HCT116 (cell line): ENCODE results near the gene XYLT1. TPM values are rescaled to one million over a fixed set of nuclear protein-coding genes. Genes with fewer than 3 reads are reported as not detected.

Experiments used
- ATAC-seq: fragments of 200-7000 bp; cut with Tn5 transposase; 2 replicates; pipeline ENCODE4 v1.9.1; 2020; ENCODE audit warnings: mild to moderate bottlenecking, moderate library complexity
- BruUV-seq: library from RNA; stranded (reverse); fragments of 400-500 nt; replicated peaks from 2 replicates; lab custom pipeline; 2021; lab: Mats Ljungman, UMichigan
- CTCF ChIA-PET: fragments of 300-600 bp; sonication (Branson Sonifier 250); formaldehyde crosslinking; loops from one replicate; lab custom pipeline; 2021; ENCODE audit warnings: antibody characterized with exemption; lab: Charles Lee
- POLR2A ChIA-PET: fragments of 300-600, 350-600 bp; sonication (Branson Sonifier 250); formaldehyde crosslinking; loops from one replicate; lab custom pipeline; 2021; ENCODE audit warnings: antibody characterized with exemption; lab: Charles Lee
- RAD21 ChIA-PET, 2 experiments: fragments of 300-600 bp; sonication (Branson Sonifier 250); formaldehyde crosslinking; loops; one replicate each; lab custom pipeline; 2023; ENCODE audit warnings: low total read pairs in 2 of 2; ENCODE audit not compliant: uncharacterized antibody in 2 of 2, unreplicated experiment in 2 of 2, low non-redundant PET in 1 of 2; lab: Charles Lee
- DNase-seq: peaks from one replicate; pipeline ENCODE4 v3.0.0-alpha.2; 2010; ENCODE audit warnings: low read depth, low spot score
- H2AFZ ChIP-seq: fragments of 200-600 bp; shearing (Covaris generic), sonication (generic); 2 replicates; pipeline ENCODE4 v1.6.1; 2017; ENCODE audit warnings: low read depth, mixed run types, mixed read lengths, antibody characterized with exemption, low read length; ENCODE audit not compliant: poor library complexity, severe bottlenecking
- H3K27ac ChIP-seq: 2 replicates; pipeline ENCODE4 v1.5.1; 2012; ENCODE audit warnings: low read depth, low read length
- H3K27me3 ChIP-seq: fragments of 200-600 bp; sonication (generic); 2 replicates; pipeline ENCODE4 v1.6.1; 2016; ENCODE audit warnings: mixed run types, low read length, mixed read lengths; ENCODE audit not compliant: insufficient read depth
- H3K36me3 ChIP-seq, 2 experiments: fragments of 200-500 bp in 1 of 2; fragments of 200-600 bp in 1 of 2; sonication (Bioruptor generic) in 1 of 2; sonication (generic) in 1 of 2; 2 replicates each; pipeline versions ENCODE4 v1.5.1 to v1.6.1; 2014 to 2016; ENCODE audit warnings: low read length in 2 of 2, inconsistent platforms in 1 of 2, mixed read lengths in 1 of 2, mixed run types in 1 of 2; ENCODE audit not compliant: insufficient read depth in 2 of 2, control insufficient read depth in 1 of 2
- H3K4me1 ChIP-seq, 2 experiments: fragments of 200-600 bp in 1 of 2; sonication (generic) in 1 of 2; 2 replicates each; pipeline versions ENCODE4 v1.5.1 to v1.6.1; 2012 to 2017; ENCODE audit warnings: low read length in 2 of 2, inconsistent platforms in 1 of 2, mild to moderate bottlenecking in 1 of 2, mixed read lengths in 1 of 2, mixed run types in 1 of 2, moderate library complexity in 1 of 2; ENCODE audit not compliant: insufficient read depth in 2 of 2, control insufficient read depth in 1 of 2
- H3K4me2 ChIP-seq: fragments of 200-600 bp; sonication (generic); 2 replicates; pipeline ENCODE4 v1.6.1; 2017; ENCODE audit warnings: mixed run types, low read length, mixed read lengths
- H3K4me3 ChIP-seq, 2 experiments: fragments of 200-600 bp in 1 of 2; sonication (generic) in 1 of 2; replicated peaks in 1 of 2; 2 replicates each; pipeline ENCODE4 v1.5.1; 2011 to 2016; ENCODE audit warnings: low read length in 2 of 2, control low read depth in 1 of 2, low read depth in 1 of 2, mild to moderate bottlenecking in 1 of 2, mixed read lengths in 1 of 2, mixed run types in 1 of 2
- H3K79me2 ChIP-seq: fragments of 200-600 bp; sonication (generic); 2 replicates; pipeline ENCODE4 v1.6.1; 2017; ENCODE audit warnings: mild to moderate bottlenecking, mixed run types, low read length, moderate library complexity, mixed read lengths; ENCODE audit not compliant: insufficient read depth
- H3K9ac ChIP-seq: fragments of 200-600 bp; sonication (generic); 2 replicates; pipeline ENCODE4 v1.6.1; 2016; ENCODE audit warnings: low read length, mixed read lengths
- H3K9me2 ChIP-seq: fragments of 200-600 bp; sonication (generic), shearing (Covaris generic); 2 replicates; pipeline ENCODE4 v1.6.1; 2017; ENCODE audit warnings: mixed run types, mild to moderate bottlenecking, moderate library complexity; ENCODE audit not compliant: insufficient read depth
- H3K9me3 ChIP-seq, 2 experiments: fragments of 200-500 bp in 1 of 2; fragments of 200-600 bp in 1 of 2; sonication (Bioruptor generic) in 1 of 2; sonication (generic) in 1 of 2; 2 replicates each; pipeline ENCODE4 v1.6.1; 2014 to 2017; ENCODE audit warnings: low read length in 2 of 2, mixed read lengths in 2 of 2, inconsistent platforms in 1 of 2, low read depth in 1 of 2, mild to moderate bottlenecking in 1 of 2, mixed run types in 1 of 2, moderate library complexity in 1 of 2; ENCODE audit not compliant: control insufficient read depth in 1 of 2, insufficient read depth in 1 of 2
- H4K20me1 ChIP-seq: fragments of 200-600 bp; sonication (generic), shearing (Covaris generic); 2 replicates; pipeline ENCODE4 v1.6.1; 2017; ENCODE audit warnings: mixed run types, mild to moderate bottlenecking, moderate library complexity; ENCODE audit not compliant: insufficient read depth
- CTCF ChIP-seq, 3 experiments: fragments of 200-600 bp in 1 of 3; sonication (generic) in 1 of 3; IDR thresholded peaks in 2 of 3; conservative IDR thresholded peaks in 1 of 3; 2 replicates each; pipeline ENCODE4 v1.5.1; 2012 to 2017; ENCODE audit warnings: low read depth in 2 of 3, low read length in 2 of 3, antibody characterized with exemption in 1 of 3, borderline replicate concordance in 1 of 3, control low read depth in 1 of 3, mild to moderate bottlenecking in 1 of 3, mixed read lengths in 1 of 3, mixed run types in 1 of 3, moderate library complexity in 1 of 3; ENCODE audit not compliant: insufficient read depth in 1 of 3
- ELF1 ChIP-seq: IDR thresholded peaks from 2 replicates; pipeline ENCODE4 v1.6.1; 2012; ENCODE audit warnings: low read depth, borderline replicate concordance
- EZH2phosphoT487 ChIP-seq: fragments of 200-600 bp; IDR thresholded peaks from 2 replicates; pipeline ENCODE4 v1.6.1; 2018; ENCODE audit warnings: antibody characterized with exemption, borderline replicate concordance
- FOSL1 ChIP-seq: IDR thresholded peaks from 2 replicates; pipeline ENCODE4 v1.6.1; 2012; ENCODE audit warnings: low read depth
- JUND ChIP-seq: IDR thresholded peaks from 2 replicates; pipeline ENCODE4 v1.6.1; 2012
- MAX ChIP-seq: IDR thresholded peaks from 2 replicates; pipeline ENCODE4 v1.6.1; 2012
- POLR2AphosphoS5 ChIP-seq: IDR thresholded peaks from 2 replicates; pipeline ENCODE4 v1.6.1; 2011; ENCODE audit warnings: mild to moderate bottlenecking, low read depth, low read length, moderate library complexity
- RAD21 ChIP-seq: IDR thresholded peaks from 2 replicates; pipeline ENCODE4 v1.6.1; 2012; ENCODE audit warnings: low read depth, mild to moderate bottlenecking
- REST ChIP-seq: IDR thresholded peaks from 2 replicates; pipeline ENCODE4 v1.6.1; 2012; ENCODE audit warnings: low read depth
- SP1 ChIP-seq: IDR thresholded peaks from 2 replicates; pipeline ENCODE4 v1.6.1; 2012; ENCODE audit warnings: low read depth
- SRF ChIP-seq: IDR thresholded peaks from 2 replicates; pipeline ENCODE4 v1.6.1; 2012; ENCODE audit warnings: low read depth
- YY1 ChIP-seq: IDR thresholded peaks from 2 replicates; pipeline ENCODE4 v1.6.1; 2011; ENCODE audit warnings: low read length, low read depth, moderate library complexity, mild to moderate bottlenecking; ENCODE audit not compliant: insufficient replicate concordance; ENCODE audit errors: extremely low read depth
- ZBTB33 ChIP-seq: IDR thresholded peaks from 2 replicates; pipeline ENCODE4 v1.6.1; 2011; ENCODE audit warnings: mild to moderate bottlenecking, low read length, moderate library complexity; ENCODE audit not compliant: insufficient replicate concordance; ENCODE audit errors: extremely low read depth
- ZNF274 ChIP-seq: fragments of 200-500 bp; sonication (Bioruptor generic); IDR thresholded peaks from 2 replicates; pipeline ENCODE4 v1.6.1; 2014; ENCODE audit warnings: mild to moderate bottlenecking, low read depth, low read length, inconsistent platforms
- intact Hi-C: fragments of 100-400 bp; cut with micrococcal nuclease; formaldehyde crosslinking; loops from 2 replicates; pipeline ENCODE4 v1.10.0; 2022
- total RNA-seq: library from RNA; stranded (reverse); gene quantifications from one replicate; pipeline ENCODE4 v1.2.1, GENCODE V29; 2021; ENCODE audit not compliant: unreplicated experiment

The XYLT1 gene
- total RNA-seq, 1 experiment from 2014 or later: 4.5 TPM

GRCh38 chr16:17440131-17440530 is 30.6 kb downstream of the XYLT1 start:
- intact Hi-C loops: no loop called here
- H4K20me1 ChIP-seq: no peaks in the 10 kb centered on the region
- CTCF ChIA-PET: no interaction called here

More at GRCh38 chr16:17440131-17440530, 30.6 kb downstream of the XYLT1 start:
- ATAC-seq (no peak), DNase-seq (no peak)
- H3K79me2 ChIP-seq: no peaks in the 10 kb centered on the region
- H3K9me2 ChIP-seq: no peaks in the 10 kb centered on the region
- TF ChIP-seq MAX (no peak), REST (no peak), ELF1 (no peak), JUND (no peak), SRF (no peak), CTCF (IDR thresholded peaks at IDR 0.05 in 2 of 3, conservative IDR thresholded peaks at IDR 0.05 in 1 of 3; ENCODE audit: borderline replicate concordance in 1 of 3, insufficient read depth in 1 of 3, low read depth in 2 of 3, low read length in 2 of 3) (no peak), FOSL1 (no peak), RAD21 (no peak), YY1 (no peak), ZBTB33 (no peak), EZH2phosphoT487 (no peak), POLR2AphosphoS5 (no peak), SP1 (no peak), ZNF274 (no peak)
- POLR2A ChIA-PET: no interaction called here
- H3K27ac ChIP-seq: no peak overlapping the region
- H3K9ac ChIP-seq: no peak overlapping the region
- H2AFZ ChIP-seq: no peak overlapping the region
- H3K4me1 ChIP-seq: no peaks in the 10 kb centered on the region
- no peaks in the 10 kb centered on the region for H3K36me3 ChIP-seq
- no peak overlapping the region for H3K4me3 ChIP-seq
- no TSS peak for BruUV-seq
- no peak overlapping the region for H3K4me2 ChIP-seq
- RAD21 ChIA-PET: no interaction called here
- no peaks in the 10 kb centered on the region for H3K27me3 ChIP-seq
- no peaks in the 10 kb centered on the region for H3K9me3 ChIP-seq
